Activated CD4-positive, alpha-beta T cell treated with anti-CD3 and anti-CD28 coated beads, Interleukin-10, Interleukin-2, amounts not matched to agents 100 ng/mL and 50 ng/mL, durations not matched to agents 16 hours and 8 hours (primary cell): ENCODE measurements around the gene IL18R1.
"Not testable (repeated sequence)": the region's sequence is repeated elsewhere in the genome, so short reads cannot be mapped to it uniquely, and the experiment has no call there.

ENCODE experiments used
- DNase-seq: peaks from one replicate; pipeline ENCODE4 v3.0.0-alpha.2; 2020

The IL18R1 gene, protein sequence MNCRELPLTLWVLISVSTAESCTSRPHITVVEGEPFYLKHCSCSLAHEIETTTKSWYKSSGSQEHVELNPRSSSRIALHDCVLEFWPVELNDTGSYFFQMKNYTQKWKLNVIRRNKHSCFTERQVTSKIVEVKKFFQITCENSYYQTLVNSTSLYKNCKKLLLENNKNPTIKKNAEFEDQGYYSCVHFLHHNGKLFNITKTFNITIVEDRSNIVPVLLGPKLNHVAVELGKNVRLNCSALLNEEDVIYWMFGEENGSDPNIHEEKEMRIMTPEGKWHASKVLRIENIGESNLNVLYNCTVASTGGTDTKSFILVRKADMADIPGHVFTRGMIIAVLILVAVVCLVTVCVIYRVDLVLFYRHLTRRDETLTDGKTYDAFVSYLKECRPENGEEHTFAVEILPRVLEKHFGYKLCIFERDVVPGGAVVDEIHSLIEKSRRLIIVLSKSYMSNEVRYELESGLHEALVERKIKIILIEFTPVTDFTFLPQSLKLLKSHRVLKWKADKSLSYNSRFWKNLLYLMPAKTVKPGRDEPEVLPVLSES

GRCh38 chr2:102355526-102356380 is at the start of gene IL18R1:
Gene IL18R1, plus strand, starts transcription at chr2:102355796. Its CDS starts 6,865 bp downstream, at chr2:102362661.
- DNase-seq = peak; percentile 87

DNA sequence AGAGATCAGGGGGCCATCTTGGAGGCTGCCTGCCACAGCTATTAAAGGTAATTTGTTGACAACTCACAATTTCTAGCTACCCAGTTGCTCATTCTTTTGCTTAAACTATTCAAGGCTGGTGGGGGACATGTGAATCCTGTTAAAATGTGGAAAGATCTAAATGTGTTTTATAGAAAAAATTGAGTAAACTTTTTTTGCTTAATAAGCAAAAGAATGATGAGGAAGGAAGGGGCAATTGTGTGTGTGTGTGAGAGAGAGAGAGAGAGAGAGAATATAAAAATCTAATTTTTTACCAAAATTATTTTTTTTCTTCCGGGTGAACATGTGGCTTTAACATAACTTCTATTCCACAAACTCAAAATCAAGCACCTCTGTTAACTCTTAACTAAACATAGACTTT is 49.5 kb upstream of the IL18R1 start:
- no peak for DNase-seq

- DNase-seq = no peak
Observed at GRCh38 chr2:102310964-102311640, 44.5 kb upstream of the IL18R1 start, which contains the start of gene IL1RL1. Gene IL1RL1, plus strand, starts transcription at chr2:102311563. Its CDS starts 26,702 bp downstream, at chr2:102338265.

DNA sequence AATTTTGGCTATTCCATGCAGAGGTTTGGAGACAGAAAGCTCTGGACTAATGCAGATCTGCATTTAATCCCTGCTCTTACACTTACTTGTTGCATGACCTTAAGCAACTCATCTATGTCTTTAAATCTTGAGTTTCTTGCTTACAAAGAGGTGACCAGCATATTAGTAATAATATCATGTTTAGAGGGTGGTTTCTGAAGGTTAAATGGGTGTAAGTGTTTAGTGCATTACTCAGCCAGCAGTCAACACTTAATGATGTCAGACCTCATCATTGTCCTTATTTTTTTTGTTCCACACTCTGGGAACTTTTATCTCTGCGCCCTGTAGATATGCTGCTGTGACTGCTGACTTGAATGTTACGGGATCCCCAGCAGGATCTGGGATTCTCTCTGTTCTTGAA is 42.6 kb upstream of the IL18R1 start:
- DNase-seq = no peak

- no peak for DNase-seq
Observed at GRCh38 chr2:102313471-102313870, 42.1 kb upstream of the IL18R1 start.

DNA sequence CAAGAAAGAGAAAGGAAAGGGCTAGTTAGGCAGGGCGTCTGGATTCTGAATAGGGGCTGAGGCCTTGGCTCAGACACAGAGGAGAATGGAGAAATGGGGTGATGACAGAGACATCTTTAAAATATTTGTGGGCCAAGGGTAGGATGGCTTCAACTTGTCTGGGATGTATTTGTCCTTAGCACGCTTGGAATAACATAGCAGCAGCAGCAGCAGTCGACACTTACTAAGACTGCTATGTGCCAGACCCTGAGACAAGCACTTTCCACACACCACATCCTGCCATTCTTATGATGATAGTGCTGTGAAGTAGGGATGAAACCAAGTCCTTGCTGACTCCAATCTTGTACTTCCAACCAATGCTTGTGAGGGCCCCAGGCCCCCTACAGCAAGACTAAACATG is 41.6 kb upstream of the IL18R1 start:
- no peak for DNase-seq

- DNase-seq = no peak
Observed at GRCh38 chr2:102315921-102316320, 39.7 kb upstream of the IL18R1 start.

- DNase-seq = no peak
Observed at GRCh38 chr2:102317715-102318114, 37.9 kb upstream of the IL18R1 start.

DNA sequence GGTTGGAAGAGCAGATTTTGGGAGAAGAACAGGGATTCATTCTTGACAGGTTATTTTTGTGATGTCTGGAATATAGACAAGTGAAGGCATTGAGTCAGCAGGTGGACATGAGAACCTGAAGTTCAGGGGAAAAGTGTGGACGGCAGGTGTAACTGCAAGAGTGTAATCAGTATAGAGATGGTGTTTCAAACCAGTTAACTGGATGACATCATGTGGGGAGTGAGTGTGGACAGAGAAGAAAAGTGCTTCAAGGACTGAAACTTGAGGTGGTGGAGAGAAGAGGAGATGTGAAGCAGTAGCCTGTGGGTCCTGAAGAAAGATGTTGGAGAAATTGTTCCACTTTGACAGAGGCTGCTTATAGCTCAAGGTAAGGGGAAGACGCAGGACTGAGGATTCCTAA is 37.2 kb upstream of the IL18R1 start:
- no peak for DNase-seq

- DNase-seq = no peak
Observed at GRCh38 chr2:102321941-102322719, 33.5 kb upstream of the IL18R1 start.

DNA sequence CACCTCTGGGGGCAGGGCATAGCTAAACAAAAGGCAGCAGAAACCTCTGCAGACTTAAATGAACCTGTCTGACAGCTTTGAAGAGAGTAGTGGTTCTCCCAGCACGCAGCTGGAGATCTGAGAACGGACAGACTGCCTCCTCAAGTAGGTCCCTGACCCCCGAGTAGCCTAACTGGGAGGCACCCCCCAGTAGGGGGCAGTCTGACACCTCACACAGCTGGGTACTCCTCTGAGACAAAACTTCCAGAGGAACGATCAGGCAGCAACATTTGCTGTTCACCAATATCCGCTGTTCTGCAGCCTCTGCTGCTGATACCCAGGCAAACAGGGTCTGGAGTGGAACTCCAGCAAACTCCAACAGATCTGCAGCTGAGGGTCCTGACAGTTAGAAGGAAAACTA is 30.7 kb upstream of the IL18R1 start:
- DNase-seq = not testable (repeated sequence)

GRCh38 chr2:102331311-102331980 is 24.1 kb upstream of the IL18R1 start:
- no peak for DNase-seq

DNA sequence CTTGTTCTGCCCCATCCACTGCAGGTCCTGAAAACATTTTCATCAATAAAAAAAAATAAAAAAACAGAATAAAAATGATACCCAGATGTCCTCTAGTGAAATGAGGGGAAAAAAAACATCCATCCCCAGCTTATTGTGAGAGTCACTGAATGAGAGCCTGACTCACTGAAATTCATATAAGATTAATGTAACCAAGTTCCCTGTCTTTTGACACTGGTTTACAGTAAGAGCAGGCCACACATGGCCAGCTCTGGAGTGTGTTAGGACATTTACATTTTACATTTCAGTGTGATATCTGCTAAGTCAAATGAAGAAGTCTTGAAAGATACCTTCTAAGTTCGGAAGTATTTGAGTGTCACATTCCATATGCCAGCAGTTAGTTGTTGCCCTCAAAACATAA is 21.1 kb upstream of the IL18R1 start:
- DNase-seq = no peak

DNA sequence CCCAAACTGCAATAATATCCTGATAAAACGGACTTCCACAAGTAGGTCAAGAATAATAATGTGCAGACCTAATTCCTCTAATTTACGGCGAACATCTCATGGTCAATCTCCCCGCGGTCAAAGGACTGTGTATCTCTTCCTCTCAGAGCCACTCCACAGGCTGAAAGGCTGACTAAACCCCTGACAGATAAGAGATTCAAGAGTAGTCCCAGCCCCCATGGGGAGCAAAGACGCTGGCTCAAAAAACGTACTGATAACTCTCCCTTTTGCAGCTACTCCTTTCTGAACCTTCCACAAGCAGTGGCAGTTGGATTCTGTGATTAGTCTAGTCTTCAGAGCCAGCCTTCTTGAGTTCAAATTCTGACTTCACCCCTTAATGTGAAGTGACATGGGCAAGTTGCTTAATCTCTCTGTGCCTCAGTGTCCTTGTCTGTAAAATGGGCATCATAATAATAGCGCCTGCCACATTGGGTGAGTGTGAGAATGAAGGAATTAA is 19.7 kb upstream of the IL18R1 start:
- no peak for DNase-seq

- no peak for DNase-seq
Observed at GRCh38 chr2:102336502-102336945, 19.1 kb upstream of the IL18R1 start.

- no peak for DNase-seq
Observed at GRCh38 chr2:102337012-102337411, 18.6 kb upstream of the IL18R1 start.

DNA sequence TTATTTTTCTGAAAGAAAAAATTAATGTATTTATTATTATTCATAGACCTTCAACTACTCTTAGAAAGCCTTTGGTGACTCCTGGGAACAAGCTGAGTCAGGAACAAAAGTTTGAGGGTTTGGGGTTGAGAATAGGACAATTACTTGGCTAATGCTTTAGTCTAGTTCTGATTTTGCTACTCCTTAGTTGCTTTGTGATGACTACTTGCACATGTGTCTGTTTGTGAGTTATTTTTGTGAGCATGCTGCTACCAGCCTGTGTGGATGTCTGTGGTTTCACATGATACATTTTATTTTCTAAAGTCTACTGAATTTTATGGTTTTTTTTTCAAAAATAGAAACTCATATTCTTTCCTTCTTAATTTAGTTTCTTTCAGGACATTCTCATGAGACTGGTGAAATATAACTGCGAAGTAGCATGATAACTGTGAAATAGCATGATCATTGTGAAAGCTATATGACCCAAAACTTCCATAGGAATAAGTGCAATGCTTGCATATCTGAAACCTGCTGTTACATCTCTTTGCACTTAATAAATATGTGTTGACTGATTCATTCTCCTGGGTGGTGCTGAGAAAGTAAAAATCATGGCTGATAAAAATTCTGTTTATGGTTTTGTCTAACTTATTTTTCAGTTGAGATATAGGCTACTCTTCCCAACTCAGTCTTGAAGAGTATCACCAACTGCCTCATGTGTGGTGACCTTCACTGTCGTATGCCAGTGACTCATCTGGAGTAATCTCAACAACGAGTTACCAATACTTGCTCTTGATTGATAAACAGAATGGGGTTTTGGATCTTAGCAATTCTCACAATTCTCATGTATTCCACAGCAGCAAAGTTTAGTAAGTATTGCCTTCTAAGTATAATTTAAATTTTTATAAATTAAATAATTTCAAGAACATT is 17.9 kb upstream of the IL18R1 start:
- DNase-seq = peak; percentile 60

GRCh38 chr2:102340778-102341177 is 14.8 kb upstream of the IL18R1 start:
- no peak for DNase-seq

- DNase-seq = no peak
Observed at GRCh38 chr2:102342888-102343287, 12.7 kb upstream of the IL18R1 start.

GRCh38 chr2:102344397-102344796 is 11.2 kb upstream of the IL18R1 start:
- DNase-seq = no peak
